Measurements from ENCODE around the gene DICER1.
"Not testable (repeated sequence)": the region's sequence is repeated elsewhere in the genome, so short reads cannot be mapped to it uniquely, and the experiment has no call there.

DICER1 gene

GRCh38 chr14:95184413-95184790, 27.1 kb upstream of the DICER1 start:
- DNase-seq (ENCODE audit: low read depth), result no peak

GRCh38 chr14:95183532-95184412, 26.4 kb upstream of the DICER1 start:
- DNase-seq (ENCODE audit: low read depth), result no peak

DNA sequence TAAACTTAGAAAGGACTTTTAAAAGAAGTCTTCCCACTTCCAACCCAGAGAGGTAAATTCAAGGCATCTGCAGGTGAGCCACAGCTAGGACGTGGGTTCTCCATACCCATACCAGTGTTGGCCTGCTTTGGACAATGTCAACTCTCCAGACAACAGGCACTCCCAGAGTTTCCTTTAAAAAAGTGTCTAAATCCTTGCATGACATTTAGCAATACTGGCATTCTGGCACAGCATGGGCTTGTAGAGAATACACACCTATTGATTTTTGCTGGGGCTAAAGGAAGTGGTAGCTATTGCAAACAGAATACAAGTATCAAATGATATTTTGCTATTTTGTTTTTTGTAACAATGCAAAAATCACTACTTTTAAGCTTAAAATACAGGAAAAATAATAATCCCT, 25.8 kb upstream of the DICER1 start:
- no peak for DNase-seq (ENCODE audit: low read depth)

- DNase-seq (ENCODE audit: low read depth), result no peak
Observed at GRCh38 chr14:95182379-95182778, 25.1 kb upstream of the DICER1 start.

DNA sequence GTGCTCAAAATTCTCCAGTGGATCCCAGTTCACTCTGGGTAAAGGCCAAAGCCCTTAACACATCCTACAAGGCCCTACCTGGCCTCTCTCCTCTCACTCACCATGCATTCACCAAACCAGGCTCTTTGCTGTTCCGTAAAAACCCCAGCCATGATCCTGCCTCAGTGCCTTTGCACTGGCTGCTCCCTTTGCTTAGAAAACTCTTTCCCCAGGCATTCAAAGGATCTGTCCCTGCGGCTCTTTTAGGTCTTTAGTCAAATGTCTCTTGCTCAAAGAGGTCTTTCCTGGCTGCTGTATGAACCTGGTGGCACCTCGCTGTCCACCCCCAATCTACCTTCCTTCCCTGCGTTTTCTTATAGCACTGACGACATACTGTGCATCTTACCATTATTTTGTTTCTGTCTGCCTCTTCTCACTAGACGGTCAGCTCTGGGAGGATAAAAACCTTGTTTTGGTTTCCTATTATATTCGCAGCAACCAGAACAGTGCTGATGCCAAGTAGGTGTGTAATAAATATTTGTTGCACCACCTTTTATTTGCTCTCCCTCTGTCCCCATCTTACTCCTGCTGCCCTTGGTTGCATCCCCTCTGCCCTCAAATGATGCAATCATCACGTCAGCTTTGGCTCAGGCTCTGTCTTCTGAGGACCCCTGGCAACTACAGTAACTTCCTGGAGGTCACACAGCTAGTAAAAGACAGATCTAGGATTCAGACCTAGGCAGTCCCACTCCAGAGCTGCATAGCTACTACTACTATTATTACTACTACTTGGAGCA, 23.8 kb upstream of the DICER1 start:
- DNase-seq (ENCODE audit: low read depth), result no peak

GRCh38 chr14:95175670-95176069, 18.3 kb upstream of the DICER1 start:
- DNase-seq (ENCODE audit: low read depth), result not testable (repeated sequence)

DNA sequence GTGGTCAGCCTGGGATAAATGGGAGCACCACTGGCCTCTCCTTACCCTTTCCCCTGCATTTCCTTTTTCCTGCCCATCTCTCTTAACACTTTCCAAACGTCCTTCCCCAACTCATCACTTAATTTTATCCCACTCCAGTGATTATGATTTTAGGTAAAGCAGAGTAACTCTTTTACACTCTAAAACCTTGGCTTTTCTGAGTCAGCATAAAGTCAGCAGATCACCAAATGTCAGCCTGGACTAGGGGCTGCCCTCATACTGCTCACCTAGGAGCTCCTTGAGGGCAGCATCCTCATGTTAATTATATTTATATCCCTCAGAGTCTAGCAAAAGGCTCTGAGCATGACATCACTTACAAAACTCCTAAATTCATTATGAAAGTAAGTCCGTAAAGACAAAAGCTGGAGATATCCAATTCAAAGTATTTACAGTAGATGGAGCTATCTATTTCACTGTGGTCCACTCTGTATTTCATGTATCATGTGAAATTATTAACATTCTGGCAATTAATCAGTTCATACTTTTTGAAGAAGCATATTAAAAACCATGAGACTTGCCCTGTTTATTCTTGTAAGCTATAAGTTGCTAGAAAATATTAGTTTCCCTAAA, 17.0 kb upstream of the DICER1 start:
- DNase-seq (ENCODE audit: low read depth), result no peak

GRCh38 chr14:95173518-95173917, 16.2 kb upstream of the DICER1 start:
- DNase-seq (ENCODE audit: low read depth), result no peak

DNA sequence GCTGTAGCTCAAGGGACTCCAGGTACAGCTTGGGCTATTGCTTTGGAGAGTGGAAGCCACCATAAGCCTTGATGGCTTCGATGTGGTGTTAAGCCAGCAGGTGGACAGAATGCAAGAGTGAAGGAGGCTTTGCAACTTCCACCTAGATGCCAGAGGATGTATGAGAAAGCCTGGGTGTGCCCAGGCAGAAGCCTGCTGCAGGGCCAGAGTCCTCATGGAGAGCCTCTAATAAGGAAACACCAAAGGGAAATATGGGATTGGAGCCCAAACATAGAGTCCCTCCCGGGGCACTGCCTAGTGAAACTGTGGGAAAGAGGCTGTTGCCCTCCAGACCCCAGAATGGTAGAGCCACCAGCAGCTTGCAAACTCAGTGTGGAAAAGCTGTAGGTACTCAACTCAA, 9.8 kb upstream of the DICER1 start:
- no peak for DNase-seq (ENCODE audit: low read depth)

- no peak for DNase-seq (ENCODE audit: low read depth)
Observed at GRCh38 chr14:95165517-95165916, 8.2 kb upstream of the DICER1 start.

DNA sequence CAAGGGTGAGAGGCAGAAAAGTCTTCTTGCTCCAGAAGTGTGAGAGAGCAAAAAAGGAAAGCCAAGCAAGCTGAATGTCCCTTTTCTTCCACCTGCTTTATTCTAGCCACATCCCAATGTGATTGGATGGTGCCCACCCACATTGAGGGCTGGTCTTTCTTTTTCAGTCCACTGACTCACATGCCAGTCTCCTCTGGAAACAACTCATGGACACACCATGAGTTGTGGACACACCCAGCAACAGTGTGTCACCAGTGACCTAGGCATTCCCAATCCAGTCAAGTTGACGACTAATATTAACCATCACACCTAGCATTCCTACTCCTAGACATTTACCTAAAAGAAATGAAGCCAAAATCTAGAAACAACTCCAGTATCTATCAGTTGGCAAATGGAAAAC, 7.2 kb upstream of the DICER1 start:
- no peak for DNase-seq (ENCODE audit: low read depth)

GRCh38 chr14:95163666-95164065, 6.3 kb upstream of the DICER1 start:
- DNase-seq (ENCODE audit: low read depth), result no peak

DNA sequence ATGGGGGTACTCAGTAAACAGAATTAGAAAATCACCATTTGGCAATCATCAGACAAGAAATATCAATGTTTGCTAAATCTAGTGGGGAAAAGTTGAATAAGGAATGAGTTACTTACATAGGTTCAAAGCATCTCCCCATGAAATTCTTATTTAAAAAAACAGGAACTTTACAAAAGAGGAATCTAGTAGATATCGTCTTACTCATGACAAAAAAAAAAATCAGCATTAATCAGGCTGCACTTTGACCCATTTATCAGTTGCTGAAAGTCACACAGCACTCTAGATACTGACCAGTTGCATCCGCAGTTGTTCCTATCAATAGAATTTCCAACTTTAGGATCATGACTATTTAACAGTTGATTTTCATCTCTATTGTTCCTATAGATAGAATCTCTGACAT, 5.8 kb upstream of the DICER1 start:
- DNase-seq (ENCODE audit: low read depth), result no peak

DNA sequence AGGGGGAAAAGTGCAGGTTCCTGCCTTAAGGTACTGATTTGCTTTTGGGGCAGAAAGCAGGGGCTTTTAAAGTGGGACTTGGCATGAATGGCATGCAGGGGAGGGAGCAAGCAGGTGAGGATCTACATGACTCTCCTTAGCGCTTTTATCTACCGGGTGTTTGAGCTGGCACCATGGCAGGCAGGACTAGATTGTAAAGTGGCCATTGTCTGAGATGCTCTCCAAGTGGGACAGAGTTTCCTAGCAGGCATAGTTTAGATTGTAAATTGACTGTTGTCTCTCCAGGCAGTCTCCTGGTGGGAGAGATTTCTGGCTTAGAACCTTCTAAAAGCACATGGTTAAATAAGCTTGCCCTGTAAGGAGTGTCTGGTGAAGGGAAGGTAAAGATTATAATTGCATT, 5.3 kb upstream of the DICER1 start:
- DNase-seq (ENCODE audit: low read depth), result no peak

GRCh38 chr14:95157048-95157326, 342 bp downstream of the DICER1 start:
- no peak for DNase-seq (ENCODE audit: low read depth)

- DNase-seq (ENCODE audit: low read depth), result peak; percentile 17
Observed at GRCh38 chr14:95156161-95157047, 925 bp downstream of the DICER1 start.

DNA sequence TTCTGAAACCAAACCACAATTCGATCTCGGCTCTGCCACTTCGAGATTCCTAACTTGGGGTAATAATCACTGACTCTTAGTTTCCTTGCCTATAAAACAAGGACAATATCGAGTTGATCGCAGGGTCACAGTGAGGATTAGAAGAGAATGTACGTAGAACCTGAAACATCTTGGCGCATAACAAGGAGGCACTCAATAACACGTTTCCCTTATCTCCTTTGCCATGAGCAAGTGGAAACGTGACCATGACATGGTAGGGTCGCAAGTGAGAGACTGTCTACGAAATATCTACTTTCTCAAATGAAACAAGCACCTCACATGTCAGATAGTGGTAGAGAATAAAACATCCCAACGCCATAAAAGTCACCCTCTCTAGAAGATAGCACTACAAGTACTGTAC, 2.3 kb downstream of the DICER1 start:
- DNase-seq (ENCODE audit: low read depth), result no peak

DNA sequence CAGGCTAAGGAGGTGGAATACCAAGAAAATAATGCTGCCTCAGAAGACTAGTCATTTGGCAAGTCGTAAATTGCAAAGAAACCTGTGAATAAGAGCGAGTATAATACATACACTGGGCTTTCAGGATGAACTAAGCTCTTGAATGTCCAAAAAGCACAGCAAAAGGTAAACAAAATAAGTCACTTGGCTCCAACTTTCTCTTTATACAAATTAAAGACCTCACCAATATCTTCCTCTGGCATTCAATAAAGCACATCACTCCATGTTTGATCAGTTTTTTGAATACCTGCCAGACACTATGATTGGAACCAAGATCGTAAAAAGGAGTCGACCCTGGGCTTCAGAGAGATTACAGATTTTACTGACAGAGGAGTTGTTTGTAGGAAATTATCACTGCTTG, 3.5 kb downstream of the DICER1 start:
- no peak for DNase-seq (ENCODE audit: low read depth)

- no peak for DNase-seq (ENCODE audit: low read depth)
Observed at GRCh38 chr14:95151561-95151960, 5.8 kb downstream of the DICER1 start.

DNA sequence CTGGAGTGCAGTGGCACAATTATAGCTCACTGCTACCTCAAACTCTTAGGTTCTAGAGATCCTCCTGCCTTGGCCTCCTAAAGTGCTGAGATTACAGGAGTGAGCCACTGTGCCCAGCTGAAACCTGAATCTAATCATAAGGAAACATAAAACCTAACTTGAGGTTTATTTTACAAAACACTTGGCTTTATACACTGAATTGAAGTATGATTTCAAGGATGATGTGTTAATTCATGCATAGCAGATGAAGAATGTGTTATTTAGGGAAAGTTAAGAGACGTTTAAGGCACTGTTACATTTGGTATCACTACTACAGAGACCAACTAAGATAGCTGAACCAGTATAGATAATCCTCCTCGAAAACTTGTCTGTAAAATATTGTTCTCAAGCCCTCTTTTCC, 6.4 kb downstream of the DICER1 start:
- DNase-seq (ENCODE audit: low read depth), result no peak

DNA sequence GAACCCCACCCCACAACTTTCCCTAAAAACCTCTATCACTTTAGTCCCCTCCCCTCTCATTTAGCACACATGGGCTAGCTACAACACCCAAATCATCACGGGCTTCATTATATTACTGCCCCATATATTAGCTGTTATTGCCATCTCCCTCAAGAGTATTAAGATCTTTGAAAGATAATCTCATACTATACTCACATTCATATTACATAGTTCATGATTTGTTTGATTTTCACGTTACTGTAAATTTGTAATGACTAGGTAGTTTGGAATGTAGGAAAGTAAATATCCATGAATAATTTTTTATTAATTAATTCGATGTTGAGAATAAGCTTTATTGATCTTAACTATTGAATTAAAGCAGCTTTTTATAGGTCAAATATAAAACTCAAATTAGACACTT, 7.9 kb downstream of the DICER1 start:
- DNase-seq (ENCODE audit: low read depth), result no peak

DNA sequence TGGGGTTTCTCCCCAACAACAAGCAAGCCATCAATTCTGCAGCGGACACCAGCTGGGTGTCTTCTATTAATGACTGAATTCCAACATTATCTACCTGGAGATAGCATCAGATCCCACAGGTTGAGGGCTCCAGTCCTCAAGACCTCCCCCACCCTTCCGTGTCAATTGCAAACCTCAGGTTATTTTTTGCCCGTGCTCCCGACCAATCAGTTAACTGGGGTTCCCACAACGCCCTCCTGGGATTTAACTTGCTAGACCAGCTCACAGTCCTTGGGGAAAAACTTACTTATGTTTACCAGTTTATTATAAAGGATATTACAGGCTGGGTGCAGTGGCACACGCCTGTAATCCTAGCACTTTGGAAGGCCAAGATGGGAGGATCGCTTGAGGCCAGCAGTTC, 9.7 kb downstream of the DICER1 start:
- DNase-seq (ENCODE audit: low read depth), result no peak

Measured in stimulated activated CD8-positive, alpha-beta memory T cell treated with anti-CD3 and anti-CD28 coated beads, Interleukin-12 subunit alpha, Interleukin-12 subunit beta, amount 100 ng/mL, for 4 hours (primary cell).